ENCODE results near the gene FARS2. TPM values are rescaled to one million over a fixed set of nuclear protein-coding genes. Genes with fewer than 3 reads are reported as not detected.

The FARS2 gene
- polyA plus RNA-seq, 1 of the 3 experiments (the other 2 are of a cell fraction) = 12.5 TPM

- peaks cover 4% of the 10 kb centered on the region; the same call in 1 of the 2 replicates for H3K79me2 ChIP-seq (ENCODE audit: insufficient read depth)
- no peak for TF ChIP-seq RAD21 (IDR thresholded peaks at IDR 0.05; ENCODE audit: low read length)
- no peak for TF ChIP-seq RFX5 (IDR thresholded peaks at IDR 0.05; ENCODE audit: low read length)
- TF ChIP-seq TEAD4 (IDR thresholded peaks at IDR 0.05; ENCODE audit: borderline replicate concordance, insufficient read depth) = no peak
- no peak for TF ChIP-seq ELF1 (IDR thresholded peaks at IDR 0.05)
- no peak for TF ChIP-seq FOXM1 (IDR thresholded peaks at IDR 0.05; ENCODE audit: low read depth)
- no peak for TF ChIP-seq GATA2 (CRISPR knock-in tag; IDR thresholded peaks at IDR 0.05)
- TF ChIP-seq PBX3 (IDR thresholded peaks at IDR 0.05) = no peak
- no peak for TF ChIP-seq CHD2 (IDR thresholded peaks at IDR 0.05; ENCODE audit: low read length, partially characterized antibody)
- no peak for TF ChIP-seq RCOR1 (IDR thresholded peaks at IDR 0.05; ENCODE audit: low read length)
- no peak for TF ChIP-seq CTCF (IDR thresholded peaks at IDR 0.05)
- no peak for TF ChIP-seq TCF12 (IDR thresholded peaks at IDR 0.05)
- TF ChIP-seq YY1 (IDR thresholded peaks at IDR 0.05; ENCODE audit: low read depth) = no peak
- no peak for TF ChIP-seq EP300 (IDR thresholded peaks at IDR 0.05; ENCODE audit: borderline replicate concordance in 1 of 2, low read depth in 1 of 2, low read length in 1 of 2)
- peaks cover 0 to 3% of the 10 kb centered on the region in 2 experiments for H3K36me3 ChIP-seq (replicated peaks in 1 of 2; ENCODE audit: control insufficient read depth in 1 of 2, insufficient read depth in 2 of 2, low read length in 1 of 2)
- no peak for DNase-seq
- no peaks in the 10 kb centered on the region for H3K9me3 ChIP-seq
- no peaks in the 10 kb centered on the region for H3K9me2 ChIP-seq
- H3K9ac ChIP-seq = no peak overlapping the region
- no peak overlapping the region for H3K4me3 ChIP-seq (ENCODE audit: low read depth in 2 of 2, low read length in 1 of 2)
- CTCF ChIA-PET = no interaction called here
- no peaks in the 10 kb centered on the region for H4K20me1 ChIP-seq (ENCODE audit: insufficient read depth)
- no peaks in the 10 kb centered on the region for H3F3A ChIP-seq (replicated peaks; ENCODE audit: insufficient read depth)
- H3K4me1 ChIP-seq (ENCODE audit: control insufficient read depth in 1 of 2, insufficient read depth in 2 of 2, low read depth in 1 of 2, low read length in 1 of 2) = no peaks in the 10 kb centered on the region; a peak in 1 of 4 replicates
- whole genome bisulfite sequencing (ENCODE audit: low lambda C conversion rate) = 93% methylated on average over 2 of the region's 2 CpGs
- no peak overlapping the region for H2AFZ ChIP-seq (ENCODE audit: low read depth)
- H3K27me3 ChIP-seq (ENCODE audit: insufficient read depth) = no peaks in the 10 kb centered on the region
- no peak overlapping the region for H3K27ac ChIP-seq (ENCODE audit: low read depth in 2 of 2, low read length in 1 of 2)
- H3K4me2 ChIP-seq = no peak overlapping the region
- POLR2A ChIA-PET = no interaction called here
Observed at GRCh38 chr6:5280920-5281319, 19.6 kb downstream of the FARS2 start.

GRCh38 chr6:5282191-5282623 is 20.9 kb downstream of the FARS2 start:
- Histone ChIP-seq H3K27me3 (ENCODE audit: insufficient read depth) (no peaks in the 10 kb centered on the region), H3K27ac (ENCODE audit: low read depth in 2 of 2, low read length in 1 of 2) (no peak overlapping the region), H2AFZ (ENCODE audit: low read depth) (no peak overlapping the region), H3K4me3 (ENCODE audit: low read depth in 2 of 2, low read length in 1 of 2) (no peak overlapping the region), H3K9me2 (no peaks in the 10 kb centered on the region), H3K36me3 (replicated peaks in 1 of 2; ENCODE audit: control insufficient read depth in 1 of 2, insufficient read depth in 2 of 2, low read length in 1 of 2) (no peaks in the 10 kb centered on the region), H3F3A (replicated peaks; ENCODE audit: insufficient read depth) (no peaks in the 10 kb centered on the region), H4K20me1 (ENCODE audit: insufficient read depth) (peaks cover 5% of the 10 kb centered on the region; the same call in 1 of the 2 replicates), H3K79me2 (ENCODE audit: insufficient read depth) (peaks cover 4% of the 10 kb centered on the region), H3K4me2 (no peak overlapping the region), H3K9ac (no peak overlapping the region), H3K4me1 (ENCODE audit: control insufficient read depth in 1 of 2, insufficient read depth in 2 of 2, low read depth in 1 of 2, low read length in 1 of 2) (no peaks in the 10 kb centered on the region; a peak in 1 of 4 replicates), H3K9me3 (no peaks in the 10 kb centered on the region)
- POLR2A ChIA-PET = no interaction called here
- DNase-seq = no peak
- CTCF ChIA-PET = interaction anchor here (1.0 kb wide), 1 partner anchor 8 kb away, joined by 3 read pairs; no protein-coding TSS in a partner anchor
- TF ChIP-seq SIN3A (IDR thresholded peaks at IDR 0.05; ENCODE audit: borderline replicate concordance, low read depth, low read length) (no peak), FOSL2 (IDR thresholded peaks at IDR 0.05; ENCODE audit: borderline replicate concordance, low read depth) (no peak), TEAD4 (IDR thresholded peaks at IDR 0.05; ENCODE audit: borderline replicate concordance, insufficient read depth) (no peak), MEF2A (IDR thresholded peaks at IDR 0.05; ENCODE audit: borderline replicate concordance, low read depth) (no peak), JUND (IDR thresholded peaks at IDR 0.05) (no peak), NFIC (IDR thresholded peaks at IDR 0.05; ENCODE audit: borderline replicate concordance) (no peak), RAD21 (IDR thresholded peaks at IDR 0.05; ENCODE audit: low read length) (no peak), RFX5 (IDR thresholded peaks at IDR 0.05; ENCODE audit: low read length) (no peak), FOXJ3 (CRISPR knock-in tag; IDR thresholded peaks at IDR 0.05) (no peak), USF2 (IDR thresholded peaks at IDR 0.05; ENCODE audit: borderline replicate concordance, low read depth, low read length) (no peak), MAX (IDR thresholded peaks at IDR 0.05; ENCODE audit: low read depth) (no peak)
- WGBS (ENCODE audit: low lambda C conversion rate) = 93% methylated on average over 9 of the region's 9 CpGs
